ENCODE measurements around the gene SLC44A4.

SLC44A4 gene

DNA sequence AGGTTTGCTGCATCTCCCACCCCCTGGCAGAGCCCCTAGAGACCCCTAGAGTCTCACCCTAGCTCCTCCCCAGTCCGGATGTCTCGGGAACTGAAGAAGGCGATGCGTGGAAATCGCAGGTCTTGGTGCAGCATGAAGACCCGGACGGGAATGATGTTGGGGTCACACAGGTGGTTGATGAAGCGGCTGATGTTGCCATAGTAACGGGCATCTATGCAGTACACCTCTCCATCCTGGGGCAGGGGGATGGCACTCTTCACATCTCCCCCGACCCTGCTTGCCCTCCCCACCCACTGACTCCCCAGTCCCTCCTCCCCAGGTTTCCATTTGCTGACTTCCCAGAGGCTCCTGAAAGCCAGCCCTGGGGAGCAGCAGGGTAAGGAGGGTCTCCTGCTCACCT is 1.8 kb upstream of the SLC44A4 start (continued):
- TF ChIP-seq ZNF157 (tag by site-specific recombination; IDR thresholded peaks at IDR 0.05) (peak; percentile 55), ZNF501 (tag by site-specific recombination; IDR thresholded peaks at IDR 0.05) (no peak), ZNF530 (tag by site-specific recombination; IDR thresholded peaks at IDR 0.05; ENCODE audit: low read depth) (no peak), ZNF433 (tag by site-specific recombination; IDR thresholded peaks at IDR 0.05; ENCODE audit: low read depth) (no peak), GLIS1 (tag by site-specific recombination; IDR thresholded peaks at IDR 0.05) (no peak), ZNF391 (tag by site-specific recombination; IDR thresholded peaks at IDR 0.05; ENCODE audit: borderline replicate concordance, low read depth) (no peak)

DNA sequence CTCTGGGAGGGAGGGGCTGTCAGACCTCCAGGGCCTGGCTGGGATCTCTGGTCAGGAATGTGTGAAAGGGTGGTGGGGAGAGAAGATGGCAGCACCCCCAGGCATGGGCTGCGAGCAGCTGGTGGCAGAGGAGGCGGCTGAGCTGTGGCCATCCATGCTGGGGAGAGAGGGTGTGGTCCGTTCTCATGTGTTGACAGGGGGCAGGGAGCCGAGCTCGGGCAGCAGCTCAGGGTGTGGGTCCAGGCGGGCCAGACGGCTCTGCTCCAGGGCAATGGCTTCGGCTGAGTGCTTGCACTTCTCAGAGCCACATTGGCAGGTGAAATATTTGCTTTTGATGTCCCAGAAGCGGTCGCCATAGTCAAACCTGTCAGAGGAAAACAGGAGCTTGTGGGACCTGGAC is 1.1 kb upstream of the SLC44A4 start:
- Histone ChIP-seq H3K9me3 (ENCODE audit: control insufficient read depth, insufficient read depth, low read depth, low read length) (no peaks in the 10 kb centered on the region), H3K4me1 (ENCODE audit: control insufficient read depth, insufficient read depth, low read length) (no peaks in the 10 kb centered on the region; the same call in 1 of the 2 replicates), H3K27ac (ENCODE audit: extremely low read depth, low read depth, low read length) (no peak overlapping the region), H3K36me3 (ENCODE audit: control insufficient read depth in 2 of 2, insufficient read depth in 1 of 2, low read length in 2 of 2) (peaks cover 27 to 52% of the 10 kb centered on the region in 2 experiments), H3K4me3 (ENCODE audit: low read depth, low read length) (no peak overlapping the region)
- TF ChIP-seq ZEB2 (tag by site-specific recombination; IDR thresholded peaks at IDR 0.05) (no peak), ZNF202 (tag by site-specific recombination; IDR thresholded peaks at IDR 0.05; ENCODE audit: borderline replicate concordance) (no peak), ZNF658 (tag by site-specific recombination; IDR thresholded peaks at IDR 0.05) (no peak), GLIS2 (tag by site-specific recombination; IDR thresholded peaks at IDR 0.05) (peak; percentile 8; the same call in 1 of the 2 replicates), GLIS1 (tag by site-specific recombination; IDR thresholded peaks at IDR 0.05) (peak; percentile 71), IKZF3 (tag by site-specific recombination; IDR thresholded peaks at IDR 0.05) (no peak), BCL11A (tag by site-specific recombination; IDR thresholded peaks at IDR 0.05; ENCODE audit: low read depth) (no peak), ZXDB (tag by site-specific recombination; IDR thresholded peaks at IDR 0.05) (no peak), ZSCAN30 (tag by site-specific recombination; IDR thresholded peaks at IDR 0.05) (no peak), ZNF544 (tag by site-specific recombination; IDR thresholded peaks at IDR 0.05) (no peak)
- TF ChIP-seq, protein P1, sequence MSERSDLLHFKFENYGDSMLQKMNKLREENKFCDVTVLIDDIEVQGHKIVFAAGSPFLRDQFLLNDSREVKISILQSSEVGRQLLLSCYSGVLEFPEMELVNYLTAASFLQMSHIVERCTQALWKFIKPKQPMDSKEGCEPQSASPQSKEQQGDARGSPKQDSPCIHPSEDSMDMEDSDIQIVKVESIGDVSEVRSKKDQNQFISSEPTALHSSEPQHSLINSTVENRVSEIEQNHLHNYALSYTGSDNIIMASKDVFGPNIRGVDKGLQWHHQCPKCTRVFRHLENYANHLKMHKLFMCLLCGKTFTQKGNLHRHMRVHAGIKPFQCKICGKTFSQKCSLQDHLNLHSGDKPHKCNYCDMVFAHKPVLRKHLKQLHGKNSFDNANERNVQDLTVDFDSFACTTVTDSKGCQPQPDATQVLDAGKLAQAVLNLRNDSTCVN (tag by site-specific recombination; optimal IDR thresholded peaks at IDR 0.05), result no peak
- TF ChIP-seq, protein P2, sequence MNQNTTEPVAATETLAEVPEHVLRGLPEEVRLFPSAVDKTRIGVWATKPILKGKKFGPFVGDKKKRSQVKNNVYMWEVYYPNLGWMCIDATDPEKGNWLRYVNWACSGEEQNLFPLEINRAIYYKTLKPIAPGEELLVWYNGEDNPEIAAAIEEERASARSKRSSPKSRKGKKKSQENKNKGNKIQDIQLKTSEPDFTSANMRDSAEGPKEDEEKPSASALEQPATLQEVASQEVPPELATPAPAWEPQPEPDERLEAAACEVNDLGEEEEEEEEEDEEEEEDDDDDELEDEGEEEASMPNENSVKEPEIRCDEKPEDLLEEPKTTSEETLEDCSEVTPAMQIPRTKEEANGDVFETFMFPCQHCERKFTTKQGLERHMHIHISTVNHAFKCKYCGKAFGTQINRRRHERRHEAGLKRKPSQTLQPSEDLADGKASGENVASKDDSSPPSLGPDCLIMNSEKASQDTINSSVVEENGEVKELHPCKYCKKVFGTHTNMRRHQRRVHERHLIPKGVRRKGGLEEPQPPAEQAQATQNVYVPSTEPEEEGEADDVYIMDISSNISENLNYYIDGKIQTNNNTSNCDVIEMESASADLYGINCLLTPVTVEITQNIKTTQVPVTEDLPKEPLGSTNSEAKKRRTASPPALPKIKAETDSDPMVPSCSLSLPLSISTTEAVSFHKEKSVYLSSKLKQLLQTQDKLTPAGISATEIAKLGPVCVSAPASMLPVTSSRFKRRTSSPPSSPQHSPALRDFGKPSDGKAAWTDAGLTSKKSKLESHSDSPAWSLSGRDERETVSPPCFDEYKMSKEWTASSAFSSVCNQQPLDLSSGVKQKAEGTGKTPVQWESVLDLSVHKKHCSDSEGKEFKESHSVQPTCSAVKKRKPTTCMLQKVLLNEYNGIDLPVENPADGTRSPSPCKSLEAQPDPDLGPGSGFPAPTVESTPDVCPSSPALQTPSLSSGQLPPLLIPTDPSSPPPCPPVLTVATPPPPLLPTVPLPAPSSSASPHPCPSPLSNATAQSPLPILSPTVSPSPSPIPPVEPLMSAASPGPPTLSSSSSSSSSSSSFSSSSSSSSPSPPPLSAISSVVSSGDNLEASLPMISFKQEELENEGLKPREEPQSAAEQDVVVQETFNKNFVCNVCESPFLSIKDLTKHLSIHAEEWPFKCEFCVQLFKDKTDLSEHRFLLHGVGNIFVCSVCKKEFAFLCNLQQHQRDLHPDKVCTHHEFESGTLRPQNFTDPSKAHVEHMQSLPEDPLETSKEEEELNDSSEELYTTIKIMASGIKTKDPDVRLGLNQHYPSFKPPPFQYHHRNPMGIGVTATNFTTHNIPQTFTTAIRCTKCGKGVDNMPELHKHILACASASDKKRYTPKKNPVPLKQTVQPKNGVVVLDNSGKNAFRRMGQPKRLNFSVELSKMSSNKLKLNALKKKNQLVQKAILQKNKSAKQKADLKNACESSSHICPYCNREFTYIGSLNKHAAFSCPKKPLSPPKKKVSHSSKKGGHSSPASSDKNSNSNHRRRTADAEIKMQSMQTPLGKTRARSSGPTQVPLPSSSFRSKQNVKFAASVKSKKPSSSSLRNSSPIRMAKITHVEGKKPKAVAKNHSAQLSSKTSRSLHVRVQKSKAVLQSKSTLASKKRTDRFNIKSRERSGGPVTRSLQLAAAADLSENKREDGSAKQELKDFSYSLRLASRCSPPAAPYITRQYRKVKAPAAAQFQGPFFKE (tag by site-specific recombination; IDR thresholded peaks at IDR 0.05; ENCODE audit: borderline replicate concordance), result no peak
- TF ChIP-seq, protein P3, sequence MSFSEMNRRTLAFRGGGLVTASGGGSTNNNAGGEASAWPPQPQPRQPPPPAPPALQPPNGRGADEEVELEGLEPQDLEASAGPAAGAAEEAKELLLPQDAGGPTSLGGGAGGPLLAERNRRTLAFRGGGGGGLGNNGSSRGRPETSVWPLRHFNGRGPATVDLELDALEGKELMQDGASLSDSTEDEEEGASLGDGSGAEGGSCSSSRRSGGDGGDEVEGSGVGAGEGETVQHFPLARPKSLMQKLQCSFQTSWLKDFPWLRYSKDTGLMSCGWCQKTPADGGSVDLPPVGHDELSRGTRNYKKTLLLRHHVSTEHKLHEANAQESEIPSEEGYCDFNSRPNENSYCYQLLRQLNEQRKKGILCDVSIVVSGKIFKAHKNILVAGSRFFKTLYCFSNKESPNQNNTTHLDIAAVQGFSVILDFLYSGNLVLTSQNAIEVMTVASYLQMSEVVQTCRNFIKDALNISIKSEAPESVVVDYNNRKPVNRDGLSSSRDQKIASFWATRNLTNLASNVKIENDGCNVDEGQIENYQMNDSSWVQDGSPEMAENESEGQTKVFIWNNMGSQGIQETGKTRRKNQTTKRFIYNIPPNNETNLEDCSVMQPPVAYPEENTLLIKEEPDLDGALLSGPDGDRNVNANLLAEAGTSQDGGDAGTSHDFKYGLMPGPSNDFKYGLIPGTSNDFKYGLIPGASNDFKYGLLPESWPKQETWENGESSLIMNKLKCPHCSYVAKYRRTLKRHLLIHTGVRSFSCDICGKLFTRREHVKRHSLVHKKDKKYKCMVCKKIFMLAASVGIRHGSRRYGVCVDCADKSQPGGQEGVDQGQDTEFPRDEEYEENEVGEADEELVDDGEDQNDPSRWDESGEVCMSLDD (tag by site-specific recombination; IDR thresholded peaks at IDR 0.05), result no peak
- CTCF ChIA-PET, result interaction anchor here (0.7 kb wide), 2 partner anchors 12 to 199 kb away, joined by 3 read pairs; partner anchors contain the start of gene LY6G5C
- POLR2A ChIA-PET, result interaction anchor here (1.0 to 1.5 kb wide), 2 partner anchors 17 to 52 kb away, joined by 4 to 5 read pairs; partner anchors contain the start of genes HSPA1B and NEU1
